ENCODE results near the gene MSLN.
"Not testable (repeated sequence)": the region's sequence is repeated elsewhere in the genome, so short reads cannot be mapped to it uniquely, and the experiment has no call there.

MSLN gene

DNA sequence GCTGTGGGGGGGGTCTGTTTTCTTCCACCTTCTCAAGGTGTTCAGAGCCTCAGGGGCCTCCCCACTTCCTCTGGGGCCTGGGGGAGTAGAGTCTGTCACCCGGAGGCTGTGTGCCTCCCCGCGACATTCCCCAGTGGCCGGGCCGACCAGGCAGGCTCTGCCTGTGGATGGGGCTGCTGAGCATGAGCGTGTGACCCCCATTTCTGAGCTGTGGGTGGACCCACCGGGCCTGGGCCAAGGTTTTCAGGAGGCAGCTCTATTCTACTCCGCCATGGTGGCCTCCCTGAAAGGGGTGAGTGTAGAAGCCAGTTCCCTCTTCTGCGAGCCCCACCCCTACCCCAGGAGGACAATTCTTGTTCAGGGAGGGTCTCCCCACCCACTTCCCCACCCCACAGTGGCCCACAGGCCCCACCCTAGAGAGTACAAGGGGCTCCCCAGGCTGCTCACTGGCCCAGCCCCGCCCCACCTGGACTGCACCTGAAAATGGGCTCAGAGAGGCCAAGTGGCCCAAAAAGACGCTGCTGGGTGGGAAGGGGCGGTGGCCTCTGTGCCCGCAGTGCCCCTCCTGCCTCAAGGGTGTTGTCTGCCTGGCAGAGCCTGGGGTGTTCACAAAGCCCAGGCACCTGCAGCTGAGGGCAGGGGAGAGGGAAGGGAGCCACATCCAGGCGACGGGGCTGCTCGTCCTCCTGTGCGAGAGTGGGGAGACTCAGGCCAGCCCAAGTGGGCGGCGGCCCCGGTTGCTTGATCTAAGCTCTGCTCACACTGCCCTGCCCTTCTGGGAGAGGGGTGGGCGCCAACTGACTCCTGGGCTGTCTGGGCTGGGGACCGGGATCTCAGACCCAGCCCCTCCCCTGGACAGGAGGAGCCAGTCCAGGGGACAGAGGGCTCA, 1.3 kb downstream of the MSLN start:
- no peak for DNase-seq

DNA sequence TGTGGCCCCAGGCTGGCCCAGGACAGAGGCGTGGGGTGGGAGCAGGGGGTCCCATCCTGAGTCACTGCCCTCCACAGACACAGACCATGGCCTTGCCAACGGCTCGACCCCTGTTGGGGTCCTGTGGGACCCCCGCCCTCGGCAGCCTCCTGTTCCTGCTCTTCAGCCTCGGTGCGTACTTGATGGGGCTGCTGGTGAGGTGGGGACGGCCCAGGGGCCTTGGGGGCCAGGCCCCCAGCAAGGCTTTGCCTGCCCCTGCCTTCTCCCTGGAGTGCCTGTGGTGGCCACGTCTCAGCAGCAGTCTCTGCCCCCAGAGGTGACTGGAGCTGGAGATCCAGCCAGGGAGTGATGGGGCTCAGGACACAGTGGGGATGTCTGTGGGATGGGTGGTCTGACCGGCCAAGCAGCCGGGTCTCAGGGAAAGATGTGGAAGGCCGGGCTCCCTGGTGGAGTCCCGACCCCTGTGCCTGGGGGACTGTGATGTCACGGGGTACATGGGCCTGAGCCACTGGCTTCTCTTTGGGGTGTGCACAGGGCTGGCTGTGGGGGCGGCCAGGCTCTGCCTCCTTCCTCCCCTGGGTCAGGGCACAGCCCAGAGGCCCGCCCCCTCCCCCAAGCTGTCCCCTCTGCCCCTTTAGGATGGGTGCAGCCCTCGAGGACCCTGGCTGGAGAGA, 2.2 kb downstream of the MSLN start:
- no peak for DNase-seq

DNA sequence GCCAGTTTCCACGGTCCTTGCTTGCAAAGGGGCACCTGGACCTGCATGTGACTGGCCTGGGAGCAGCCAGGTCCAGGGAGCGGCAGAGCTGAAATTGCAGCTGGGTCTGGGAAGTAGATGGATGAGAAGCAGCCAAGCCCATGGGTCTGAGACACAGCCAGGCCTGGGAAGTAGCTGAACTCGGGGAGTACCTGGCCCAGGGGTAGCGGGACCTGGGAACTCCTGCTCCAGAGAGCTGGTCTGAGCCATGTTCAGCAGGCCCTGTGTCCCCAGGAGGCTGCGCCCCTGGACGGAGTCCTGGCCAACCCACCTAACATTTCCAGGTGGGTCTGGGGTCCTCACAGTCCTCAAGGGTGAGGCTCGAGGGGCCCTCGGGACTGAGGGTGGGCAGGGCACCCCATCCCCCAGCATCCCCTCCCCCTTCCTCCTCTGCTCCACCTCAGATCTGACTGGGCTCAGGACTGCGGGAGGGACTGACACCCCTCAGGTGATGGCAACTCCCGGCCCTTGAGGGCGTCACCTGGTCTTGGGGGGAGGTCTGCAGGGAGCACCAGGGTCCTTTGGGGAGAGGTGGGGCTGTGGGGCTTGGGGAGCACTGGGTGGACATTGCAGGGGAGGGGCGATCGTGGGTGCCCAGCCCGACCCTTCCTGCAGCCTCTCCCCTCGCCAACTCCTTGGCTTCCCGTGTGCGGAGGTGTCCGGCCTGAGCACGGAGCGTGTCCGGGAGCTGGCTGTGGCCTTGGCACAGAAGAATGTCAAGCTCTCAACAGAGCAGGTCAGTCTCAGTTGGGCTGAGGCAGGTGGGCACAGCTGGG, 3.0 kb downstream of the MSLN start:
- no peak for DNase-seq

DNA sequence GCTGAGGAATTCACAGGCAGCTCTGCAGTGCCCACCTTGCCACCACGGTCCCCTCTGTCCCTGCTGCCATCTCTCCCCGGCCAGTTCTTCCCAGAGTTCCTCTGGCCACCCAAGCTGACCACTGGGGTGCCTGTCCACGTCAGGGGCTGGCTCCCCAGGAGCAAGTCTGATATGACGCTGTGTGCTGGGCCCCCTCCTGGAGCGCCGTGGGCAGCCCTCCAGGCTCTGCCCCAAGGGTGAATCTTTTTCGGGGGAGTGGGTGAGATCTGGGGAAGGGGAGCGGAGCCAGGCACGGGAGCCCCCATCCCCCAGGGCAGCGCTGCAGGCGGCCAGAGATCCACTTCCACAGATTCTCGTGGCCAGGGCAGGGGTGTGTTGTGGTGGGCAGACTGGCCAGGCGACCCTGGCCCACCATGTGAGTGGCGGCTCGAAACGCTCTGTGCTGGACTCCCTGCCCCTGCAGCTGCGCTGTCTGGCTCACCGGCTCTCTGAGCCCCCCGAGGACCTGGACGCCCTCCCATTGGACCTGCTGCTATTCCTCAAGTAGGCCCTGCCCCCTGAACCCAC, 3.7 kb downstream of the MSLN start:
- no peak for DNase-seq

DNA sequence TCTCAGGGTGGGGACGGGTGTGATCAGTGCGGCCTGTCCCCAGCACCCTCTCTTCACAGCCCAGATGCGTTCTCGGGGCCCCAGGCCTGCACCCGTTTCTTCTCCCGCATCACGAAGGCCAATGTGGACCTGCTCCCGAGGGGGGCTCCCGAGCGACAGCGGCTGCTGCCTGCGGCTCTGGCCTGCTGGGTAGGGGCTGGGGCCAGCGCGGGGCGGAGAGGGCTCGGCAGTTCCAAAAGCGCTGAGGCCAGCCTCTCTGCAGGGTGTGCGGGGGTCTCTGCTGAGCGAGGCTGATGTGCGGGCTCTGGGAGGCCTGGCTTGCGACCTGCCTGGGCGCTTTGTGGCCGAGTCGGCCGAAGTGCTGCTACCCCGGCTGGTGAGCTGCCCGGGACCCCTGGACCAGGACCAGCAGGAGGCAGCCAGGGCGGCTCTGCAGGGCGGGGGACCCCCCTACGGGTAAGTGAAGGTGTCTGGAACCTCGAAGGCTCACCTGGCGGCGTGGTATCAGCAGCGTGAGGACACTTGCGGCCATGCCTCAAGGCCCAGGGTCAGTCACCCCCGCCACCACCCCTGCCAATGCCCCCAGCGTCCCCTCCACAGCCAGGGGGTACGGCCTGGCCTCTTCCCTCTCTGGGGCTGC, 4.4 kb downstream of the MSLN start:
- DNase-seq: no peak

DNA sequence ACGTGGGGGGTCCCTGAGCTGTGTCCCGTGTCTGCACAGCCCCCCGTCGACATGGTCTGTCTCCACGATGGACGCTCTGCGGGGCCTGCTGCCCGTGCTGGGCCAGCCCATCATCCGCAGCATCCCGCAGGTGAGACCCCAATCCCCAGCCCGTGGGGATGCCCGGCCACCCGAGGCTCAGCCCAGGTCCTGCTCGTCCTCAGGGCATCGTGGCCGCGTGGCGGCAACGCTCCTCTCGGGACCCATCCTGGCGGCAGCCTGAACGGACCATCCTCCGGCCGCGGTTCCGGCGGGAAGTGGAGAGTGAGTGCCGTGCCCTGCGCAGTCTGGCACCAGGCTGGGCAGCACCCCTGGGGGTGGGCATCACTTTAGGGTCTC, 4.9 kb downstream of the MSLN start:
- no peak for DNase-seq

DNA sequence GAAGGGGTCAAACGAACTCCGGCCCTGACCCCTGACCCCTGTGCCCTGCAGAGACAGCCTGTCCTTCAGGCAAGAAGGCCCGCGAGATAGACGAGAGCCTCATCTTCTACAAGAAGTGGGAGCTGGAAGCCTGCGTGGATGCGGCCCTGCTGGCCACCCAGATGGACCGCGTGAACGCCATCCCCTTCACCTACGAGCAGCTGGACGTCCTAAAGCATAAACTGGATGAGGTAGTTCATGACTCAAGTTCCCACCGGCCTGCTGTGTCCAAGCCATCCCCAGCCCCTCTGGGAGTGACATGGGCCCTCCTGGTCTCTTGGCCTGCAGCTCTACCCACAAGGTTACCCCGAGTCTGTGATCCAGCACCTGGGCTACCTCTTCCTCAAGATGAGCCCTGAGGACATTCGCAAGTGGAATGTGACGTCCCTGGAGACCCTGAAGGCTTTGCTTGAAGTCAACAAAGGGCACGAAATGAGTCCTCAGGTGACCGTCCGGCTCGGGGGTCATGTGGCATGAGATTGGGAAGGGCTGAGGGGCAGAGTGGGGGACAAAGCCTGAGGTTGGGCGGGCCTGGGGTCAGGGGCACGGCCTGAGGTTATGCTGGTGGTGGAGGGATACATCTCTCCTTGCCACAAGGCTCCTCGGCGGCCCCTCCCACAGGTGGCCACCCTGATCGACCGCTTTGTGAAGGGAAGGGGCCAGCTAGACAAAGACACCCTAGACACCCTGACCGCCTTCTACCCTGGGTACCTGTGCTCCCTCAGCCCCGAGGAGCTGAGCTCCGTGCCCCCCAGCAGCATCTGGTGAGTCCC, 5.7 kb downstream of the MSLN start:
- no peak for DNase-seq

DNA sequence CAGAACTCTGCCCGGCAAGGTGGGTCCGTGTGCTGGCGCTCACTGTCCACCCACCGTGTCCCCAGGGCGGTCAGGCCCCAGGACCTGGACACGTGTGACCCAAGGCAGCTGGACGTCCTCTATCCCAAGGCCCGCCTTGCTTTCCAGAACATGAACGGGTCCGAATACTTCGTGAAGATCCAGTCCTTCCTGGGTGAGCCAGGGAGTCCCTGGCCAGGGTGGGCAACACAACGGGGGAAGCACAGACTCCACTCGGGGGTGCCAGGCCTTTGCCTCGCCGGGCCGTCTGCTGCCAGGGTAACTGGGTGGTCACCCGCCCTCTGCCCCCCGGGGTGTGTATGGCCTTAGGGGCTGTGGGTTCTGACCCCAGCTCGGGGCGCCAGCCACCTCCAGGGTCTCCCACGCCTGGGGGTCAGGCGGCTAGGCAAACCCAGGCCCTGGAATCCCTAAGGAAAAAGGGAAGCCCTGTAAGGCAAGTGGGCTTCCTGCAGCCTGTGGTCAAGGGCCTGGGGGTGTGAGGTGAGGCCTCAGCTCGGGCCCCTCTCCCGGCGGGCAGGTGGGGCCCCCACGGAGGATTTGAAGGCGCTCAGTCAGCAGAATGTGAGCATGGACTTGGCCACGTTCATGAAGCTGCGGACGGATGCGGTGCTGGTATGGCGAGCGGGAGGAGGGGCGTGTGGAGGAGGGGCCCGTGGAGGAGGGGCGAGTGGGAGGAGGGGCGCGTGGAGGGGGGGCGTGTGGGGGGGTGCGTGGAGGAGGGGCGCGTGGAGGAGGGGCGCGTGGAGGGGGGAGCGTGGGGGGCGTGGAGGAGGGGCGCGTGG, 6.5 kb downstream of the MSLN start:
- no peak for DNase-seq

DNA sequence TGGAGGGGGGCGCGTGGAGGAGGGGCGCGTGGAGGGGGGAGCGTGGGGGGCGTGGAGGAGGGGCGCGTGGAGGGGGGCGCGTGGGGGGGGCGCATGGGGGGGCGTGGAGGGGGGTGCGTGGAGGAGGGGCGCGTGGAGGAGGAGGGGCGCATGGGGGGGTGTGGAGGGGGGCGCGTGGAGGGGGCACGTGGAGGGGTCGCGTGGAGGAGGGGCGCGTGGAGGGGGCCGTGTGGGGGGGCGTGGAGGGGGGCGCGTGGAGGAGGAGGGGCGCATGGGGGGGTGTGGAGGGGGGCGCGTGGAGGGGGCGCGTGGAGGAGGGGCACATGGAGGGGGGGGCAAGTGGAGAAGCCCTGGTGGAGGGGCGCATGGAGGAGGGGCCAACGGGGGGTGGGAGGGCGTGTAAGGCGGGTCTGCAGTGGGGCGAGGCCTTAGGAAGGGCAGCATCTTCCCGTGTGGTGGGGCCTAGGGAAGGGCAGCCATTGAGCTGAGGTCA, 7.3 kb downstream of the MSLN start:
- DNase-seq: no peak

DNA sequence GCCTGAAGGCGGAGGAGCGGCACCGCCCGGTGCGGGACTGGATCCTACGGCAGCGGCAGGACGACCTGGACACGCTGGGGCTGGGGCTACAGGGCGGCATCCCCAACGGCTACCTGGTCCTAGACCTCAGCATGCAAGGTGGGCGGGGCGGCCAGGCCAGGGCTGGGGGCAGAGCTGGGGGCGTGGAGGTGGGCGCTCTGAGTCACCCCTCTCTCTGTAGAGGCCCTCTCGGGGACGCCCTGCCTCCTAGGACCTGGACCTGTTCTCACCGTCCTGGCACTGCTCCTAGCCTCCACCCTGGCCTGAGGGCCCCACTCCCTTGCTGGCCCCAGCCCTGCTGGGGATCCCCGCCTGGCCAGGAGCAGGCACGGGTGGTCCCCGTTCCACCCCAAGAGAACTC, 7.9 kb downstream of the MSLN start:
- no peak for DNase-seq

DNA sequence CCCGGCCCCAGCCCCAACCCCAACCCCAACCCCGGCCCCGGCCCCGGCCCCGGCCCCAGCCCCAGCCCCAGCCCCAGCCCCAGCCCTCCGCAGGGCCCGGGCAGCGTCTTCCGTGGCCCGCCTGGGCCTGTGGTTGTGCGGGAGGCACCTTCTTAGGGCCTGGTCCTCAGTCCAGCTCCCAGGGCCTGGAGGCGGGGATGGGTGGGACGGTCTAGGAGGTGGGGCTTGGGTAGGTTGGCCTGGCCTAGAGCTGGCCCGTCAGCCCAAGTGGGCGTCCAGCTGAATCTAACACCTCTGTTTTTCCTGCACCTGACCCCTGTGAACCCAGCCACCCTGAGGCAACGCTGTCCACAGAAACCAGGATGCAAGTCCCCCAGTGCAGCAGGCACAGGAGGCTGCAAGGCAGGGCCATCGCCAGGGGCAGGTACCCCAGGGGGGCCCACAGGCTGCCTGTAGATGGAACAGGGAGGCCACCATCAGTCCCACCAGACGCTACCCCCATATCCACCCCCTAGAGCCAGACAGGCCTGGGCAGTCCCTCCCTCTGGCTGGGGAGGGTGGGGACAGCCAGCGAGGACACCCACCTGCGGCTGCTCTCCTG, 8.8 kb downstream of the MSLN start:
- DNase-seq: no peak

DNA sequence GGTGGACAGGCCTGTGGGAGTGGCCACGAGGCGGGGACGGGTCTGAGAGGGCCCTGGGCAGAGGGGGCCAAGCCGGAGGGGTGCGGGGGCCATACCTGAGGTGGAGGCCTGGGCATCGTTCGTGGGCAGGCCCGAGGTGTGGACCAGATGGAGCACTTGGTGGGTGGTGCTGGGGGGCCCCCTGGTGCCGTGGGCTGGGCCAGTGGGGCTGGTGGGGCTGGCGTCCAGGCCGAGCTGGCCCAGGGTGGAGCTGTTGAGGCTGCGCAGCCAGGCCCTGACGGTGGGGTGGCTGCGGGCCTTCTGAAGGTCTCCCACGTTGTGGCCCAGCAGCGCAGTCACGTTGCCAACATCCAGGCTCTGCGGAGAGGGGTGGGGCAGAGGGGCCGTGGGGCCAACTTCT, 9.4 kb downstream of the MSLN start:
- no peak for DNase-seq

DNA sequence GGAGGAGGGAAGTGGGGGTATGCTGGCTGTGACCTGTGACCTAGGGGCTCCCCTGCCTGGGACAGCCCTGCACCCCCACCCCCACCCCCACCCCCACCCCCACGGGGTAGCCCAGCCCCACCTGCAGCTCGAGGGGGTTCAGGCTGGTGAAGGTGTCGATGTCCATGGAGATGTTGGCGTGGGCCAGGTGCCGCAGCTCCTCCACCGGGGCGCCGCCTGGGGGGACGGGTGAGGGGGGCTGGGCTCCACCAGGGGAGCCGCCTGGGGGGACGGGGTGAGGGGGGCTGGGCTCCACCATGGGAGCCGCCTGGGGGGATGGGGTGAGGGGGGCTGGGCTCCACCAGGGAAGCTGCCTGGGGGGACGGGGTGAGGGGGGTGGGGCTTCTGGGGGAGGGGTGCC, 9.9 kb downstream of the MSLN start:
- DNase-seq: no peak

DNA sequence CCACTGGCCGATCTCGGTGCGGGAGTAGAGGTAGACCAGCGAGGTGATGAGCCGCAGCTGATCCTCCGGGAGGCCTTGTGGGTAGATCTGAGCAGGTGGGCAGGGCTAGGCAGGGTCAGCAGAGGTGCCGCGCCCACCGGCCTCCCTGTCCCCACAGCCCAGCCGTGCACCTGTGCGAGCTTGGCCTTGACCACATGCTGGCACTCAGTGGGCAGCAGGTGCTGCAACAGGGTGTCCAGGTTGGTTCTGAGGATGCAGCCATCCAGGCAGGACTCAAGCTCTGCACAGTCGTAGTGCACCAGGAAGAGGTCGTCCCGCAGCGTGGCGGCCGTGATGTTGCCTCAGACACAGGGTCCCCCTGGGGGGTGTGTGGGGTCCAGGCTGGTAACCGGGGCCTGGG, 12.4 kb downstream of the MSLN start:
- DNase-seq: no peak

DNA sequence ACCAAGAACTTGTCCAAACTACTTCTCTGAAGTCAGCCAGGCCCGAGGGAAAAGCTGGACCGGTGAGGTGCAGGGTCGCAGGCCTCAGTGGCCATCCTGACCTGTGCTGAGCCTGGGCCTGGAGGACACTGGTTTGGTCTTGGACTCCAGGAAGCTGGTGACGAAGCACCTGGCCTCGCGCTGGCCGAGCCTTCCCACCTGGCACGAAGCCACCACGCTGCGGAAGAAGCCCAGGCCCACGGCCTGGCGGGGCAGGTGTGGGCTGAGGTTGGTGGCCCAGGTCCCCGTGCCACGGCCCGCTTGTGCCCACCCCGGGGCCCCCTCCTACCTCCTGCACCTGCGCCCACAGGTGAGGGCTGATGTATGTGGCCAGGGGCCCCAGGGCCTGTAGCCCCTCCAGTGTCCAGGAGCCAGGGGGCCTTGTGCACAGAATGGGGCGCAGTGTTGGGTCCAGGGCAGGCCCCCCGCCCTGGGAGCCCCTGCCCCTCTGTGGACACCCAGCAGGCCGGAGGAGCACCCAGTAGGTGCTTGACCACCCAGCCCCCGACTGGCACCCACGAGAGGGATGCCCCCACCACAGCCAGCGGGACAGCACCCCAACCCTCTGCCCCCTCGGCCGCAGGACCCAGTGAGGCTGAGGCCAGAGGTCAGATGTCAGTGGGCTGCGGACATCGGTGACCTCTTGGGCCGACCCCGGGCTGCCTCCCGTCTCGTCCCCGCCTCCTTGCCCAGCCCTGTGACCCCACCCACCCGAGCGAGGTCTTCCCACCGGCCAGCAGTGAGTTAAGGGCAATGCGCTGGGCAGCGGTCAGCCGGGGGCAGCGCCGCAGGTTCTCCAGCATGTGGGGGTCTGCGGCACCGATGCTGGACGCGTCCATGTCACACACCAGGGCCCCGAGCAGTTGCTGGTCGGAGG, 13.8 kb downstream of the MSLN start:
- DNase-seq: no peak

DNA sequence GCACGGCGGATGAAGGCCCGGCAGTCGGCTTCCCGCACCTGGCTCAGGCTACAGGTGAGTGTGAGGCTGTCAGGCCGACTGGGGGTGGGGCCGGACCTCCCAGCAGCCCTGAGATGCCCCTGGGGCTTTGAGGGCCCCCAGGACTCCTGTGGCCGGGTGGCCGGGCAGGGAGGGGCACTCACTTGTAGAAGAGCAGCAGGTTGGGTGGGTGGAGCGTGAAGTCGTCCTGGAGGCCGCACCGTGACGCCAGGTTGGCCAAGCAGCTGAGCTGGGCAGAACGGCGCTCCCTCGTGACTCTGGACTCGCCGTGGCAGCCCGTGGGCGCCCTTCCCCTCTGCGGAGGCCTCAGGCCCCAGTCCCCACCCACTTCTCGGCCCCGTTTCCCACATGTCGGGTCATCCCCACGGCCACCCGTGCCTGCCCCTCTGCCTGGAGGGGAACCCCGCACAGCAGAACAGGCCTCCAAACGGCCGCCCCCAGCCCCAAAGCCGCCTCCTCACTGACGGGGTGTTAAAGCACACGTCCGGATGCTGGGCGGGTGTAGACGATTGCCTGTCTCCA, 14.8 kb downstream of the MSLN start:
- DNase-seq: no peak

DNA sequence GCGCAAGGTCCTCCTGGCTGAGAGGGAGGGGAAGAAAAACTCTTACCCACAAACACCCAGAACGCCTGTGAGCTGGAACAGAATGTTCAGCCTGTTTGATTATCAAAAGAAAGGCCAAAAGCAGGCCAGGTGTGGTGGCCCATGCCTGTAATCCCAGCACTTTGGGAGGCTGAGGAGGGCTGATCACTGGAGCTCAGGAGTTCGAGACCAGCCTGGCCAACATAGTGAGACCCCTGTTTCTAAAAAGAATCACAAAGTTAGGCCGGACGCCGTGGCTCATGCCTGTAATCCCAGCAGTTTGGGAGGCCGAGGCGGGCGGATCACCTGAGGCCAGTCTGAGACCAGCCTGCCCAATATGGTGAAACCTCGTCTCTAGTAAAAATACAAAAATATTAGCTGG, 15.8 kb downstream of the MSLN start:
- DNase-seq: not testable (repeated sequence)

DNA sequence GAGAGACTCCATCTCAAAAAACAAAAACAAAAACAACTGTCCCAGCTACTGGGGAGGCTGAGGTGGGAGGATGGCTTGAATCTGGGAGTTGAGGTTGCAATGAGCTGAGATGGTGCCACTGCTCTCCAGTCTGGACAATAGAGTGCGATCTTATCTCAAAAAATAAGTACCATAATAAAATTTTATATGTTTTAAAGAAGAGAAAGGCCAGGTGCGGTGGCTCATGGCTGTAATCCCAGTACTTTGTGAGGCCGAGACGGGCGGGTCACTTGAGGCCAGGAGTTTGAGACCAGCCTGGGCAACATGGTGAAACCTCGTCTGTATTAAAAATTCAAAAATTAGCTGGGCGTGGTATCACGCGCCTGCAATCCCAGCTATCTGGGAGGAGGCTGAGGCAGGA, 16.3 kb downstream of the MSLN start:
- no peak for DNase-seq

DNA sequence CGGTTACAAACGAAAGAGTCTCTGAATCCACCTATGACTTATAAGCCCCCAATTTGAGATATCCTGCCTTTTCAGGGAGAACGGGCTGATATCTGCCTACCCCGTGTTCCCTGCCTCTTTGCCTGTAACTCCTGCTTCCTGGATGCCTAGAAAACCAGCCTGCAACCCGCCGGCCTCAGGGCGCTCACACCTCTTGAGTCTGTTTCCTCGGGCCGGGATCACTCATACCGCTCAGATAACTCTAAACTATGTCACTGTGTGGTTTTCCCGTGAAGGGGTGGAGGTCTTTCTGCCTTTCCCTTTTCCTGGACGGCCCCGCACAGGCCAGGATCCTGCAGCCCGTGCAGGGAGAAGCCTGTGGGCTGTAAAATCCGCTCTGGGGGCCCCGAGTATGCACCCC, 17.3 kb downstream of the MSLN start:
- no peak for DNase-seq
